ENCODE data around the gene PLXDC2.

PLXDC2 gene

GRCh38 chr10:19817231-19817933 is 1.1 kb downstream of the PLXDC2 start:
- no peak for DNase-seq

GRCh38 chr10:19818876-19819275 is 2.6 kb downstream of the PLXDC2 start:
- DNase-seq: no peak

- DNase-seq: peak; percentile 3
Observed at GRCh38 chr10:19819419-19820033, 3.3 kb downstream of the PLXDC2 start.

GRCh38 chr10:19824381-19825342 is 8.4 kb downstream of the PLXDC2 start:
- DNase-seq: no peak

GRCh38 chr10:19825700-19826099 is 9.5 kb downstream of the PLXDC2 start:
- no peak for DNase-seq

- DNase-seq: no peak
Observed at GRCh38 chr10:19826712-19827111, 10.5 kb downstream of the PLXDC2 start.

GRCh38 chr10:19828278-19829049 is 12.2 kb downstream of the PLXDC2 start:
- no peak for DNase-seq

GRCh38 chr10:19832699-19833098 is 16.5 kb downstream of the PLXDC2 start:
- no peak for DNase-seq

GRCh38 chr10:19833170-19833824 is 17.1 kb downstream of the PLXDC2 start:
- DNase-seq: no peak

GRCh38 chr10:19835952-19836351 is 19.7 kb downstream of the PLXDC2 start:
- no peak for DNase-seq

DNA sequence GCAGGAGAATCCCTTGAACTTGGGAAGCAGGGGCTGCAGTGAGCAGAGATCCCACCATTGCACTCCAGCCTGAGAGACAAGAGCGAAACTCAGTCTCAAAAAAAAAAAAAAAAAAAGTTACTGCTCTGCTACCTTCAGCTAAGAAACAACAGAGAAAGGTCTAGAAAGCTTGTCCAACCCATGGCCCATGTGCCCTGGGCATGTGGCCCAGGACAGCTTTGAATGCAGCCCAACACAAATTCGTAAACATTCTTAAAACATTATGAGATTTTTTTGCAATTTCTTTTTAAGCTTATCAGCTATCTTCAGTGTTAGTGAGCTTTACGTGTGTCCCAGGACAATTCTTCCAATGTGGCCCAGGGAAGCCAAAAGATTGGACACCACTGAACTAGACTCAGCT is 22.9 kb downstream of the PLXDC2 start:
- DNase-seq: no peak

DNA sequence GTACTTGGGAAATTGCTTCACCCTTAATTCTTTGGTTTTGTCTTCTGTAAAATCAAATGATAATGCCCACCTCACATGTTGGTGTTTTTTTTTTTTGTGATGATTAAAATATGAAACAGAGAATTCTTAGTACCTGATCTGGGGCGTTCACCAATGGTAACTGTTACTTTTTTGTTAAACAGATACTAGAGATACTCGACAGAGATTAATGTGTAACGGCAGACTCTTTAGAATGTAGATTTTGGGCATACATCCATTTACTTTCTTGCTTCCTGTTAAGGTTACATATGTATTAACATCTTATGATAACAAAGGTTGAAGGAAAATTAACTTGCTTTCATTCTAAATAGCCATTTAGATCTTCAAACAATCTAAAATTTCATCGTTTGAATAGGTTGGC is 23.3 kb downstream of the PLXDC2 start:
- DNase-seq: no peak

DNA sequence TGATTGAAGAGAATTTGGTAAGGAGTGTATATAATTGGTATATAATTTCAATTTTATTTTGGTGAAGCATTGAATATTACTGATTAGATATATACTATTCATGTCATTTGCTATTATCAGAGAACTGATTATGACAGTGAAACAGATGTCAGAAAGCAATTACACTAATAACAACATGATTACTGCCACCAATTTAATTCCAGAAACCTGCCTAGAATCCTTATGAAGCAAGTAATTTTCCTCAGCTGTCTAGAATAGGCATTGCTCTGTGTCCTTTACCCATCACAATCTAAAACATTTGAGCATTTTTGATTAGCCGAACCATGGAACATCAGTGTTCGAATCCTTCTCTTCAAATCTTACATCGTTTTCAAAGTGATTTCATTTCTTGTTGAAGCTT is 24.5 kb downstream of the PLXDC2 start:
- no peak for DNase-seq

GRCh38 chr10:19843487-19843886 is 27.3 kb downstream of the PLXDC2 start:
- no peak for DNase-seq

- no peak for DNase-seq
Observed at GRCh38 chr10:19845503-19846368, 29.5 kb downstream of the PLXDC2 start.

- no peak for DNase-seq
Observed at GRCh38 chr10:19847321-19847720, 31.1 kb downstream of the PLXDC2 start.

GRCh38 chr10:19848226-19848985 is 32.2 kb downstream of the PLXDC2 start:
- no peak for DNase-seq

GRCh38 chr10:19853831-19854230 is 37.6 kb downstream of the PLXDC2 start:
- no peak for DNase-seq

DNA sequence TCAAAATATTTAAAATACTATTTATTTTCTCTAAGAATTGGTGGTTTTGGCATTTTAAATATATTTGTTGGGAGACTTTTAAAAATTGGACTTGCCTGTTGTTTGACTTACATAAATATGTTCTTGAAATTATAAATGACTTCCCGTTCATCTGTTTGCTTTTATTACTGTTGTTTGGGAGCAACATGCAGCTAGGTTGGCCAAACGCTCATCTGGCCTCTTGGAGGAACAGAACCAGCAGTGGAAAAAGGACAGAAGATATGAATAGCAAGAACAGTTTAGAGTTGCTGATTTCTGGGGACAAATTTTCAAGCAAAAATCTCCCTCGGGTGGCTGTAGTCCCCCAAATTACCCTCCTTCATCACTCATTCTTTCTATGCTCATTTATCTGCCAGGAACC is 41.6 kb downstream of the PLXDC2 start:
- no peak for DNase-seq

DNA sequence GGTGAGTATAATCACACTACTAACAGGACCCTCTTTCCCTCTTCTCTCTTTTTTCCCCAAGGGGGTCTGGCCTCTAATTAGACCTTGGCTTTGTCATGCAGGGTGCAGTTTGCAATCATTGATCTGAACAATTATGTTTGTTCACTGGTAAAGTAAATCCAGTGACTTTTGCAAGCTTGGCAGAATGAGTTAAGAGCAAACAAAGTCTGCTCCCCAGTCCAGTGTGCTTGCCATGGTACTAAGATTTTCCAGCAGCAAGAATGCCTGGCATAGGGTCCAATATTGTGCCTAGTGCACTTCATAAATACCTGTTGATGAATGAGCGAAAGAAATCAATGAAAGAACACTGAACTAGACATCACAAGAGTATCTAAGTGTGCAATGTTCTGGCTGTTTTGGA is 43.9 kb downstream of the PLXDC2 start:
- no peak for DNase-seq
